Nephron (organoid): ENCODE measurements around the gene TNFRSF6B.

Source experiments
- H3K27ac Mint-ChIP-seq, 3 experiments: 2 replicates each; pipeline ENCODE4 v1.8.0; 2020; ENCODE audit warnings: mixed read lengths in 3 of 3, mild to moderate bottlenecking in 2 of 3, moderate library complexity in 1 of 3
- H3K27me3 Mint-ChIP-seq: 2 replicates; pipeline ENCODE4 v1.8.0; 2021; ENCODE audit warnings: low read depth, mild to moderate bottlenecking, moderate library complexity, mixed read lengths
- H3K36me3 Mint-ChIP-seq: 2 replicates; pipeline ENCODE4 v1.8.0; 2020; ENCODE audit warnings: low read depth, mixed read lengths
- H3K4me1 Mint-ChIP-seq: 2 replicates; pipeline ENCODE4 v1.8.0; 2020; ENCODE audit warnings: mixed read lengths
- H3K4me3 Mint-ChIP-seq, 3 experiments: 2 replicates each; pipeline ENCODE4 v1.8.0; 2020; ENCODE audit warnings: mild to moderate bottlenecking in 3 of 3, mixed read lengths in 3 of 3, moderate library complexity in 2 of 3
- H3K9me3 Mint-ChIP-seq: 2 replicates; pipeline ENCODE4 v1.8.0; 2020; ENCODE audit warnings: mixed read lengths
- TF ChIP-seq, protein P1 (sequence below), 3 experiments: fragments of 200-600 bp; sonication (generic); IDR thresholded peaks; one replicate each; pipeline ENCODE4 v1.5.0; 2021; ENCODE audit warnings: antibody characterized with exemption in 3 of 3; ENCODE audit not compliant: unreplicated experiment in 3 of 3

TNFRSF6B gene

DNA sequence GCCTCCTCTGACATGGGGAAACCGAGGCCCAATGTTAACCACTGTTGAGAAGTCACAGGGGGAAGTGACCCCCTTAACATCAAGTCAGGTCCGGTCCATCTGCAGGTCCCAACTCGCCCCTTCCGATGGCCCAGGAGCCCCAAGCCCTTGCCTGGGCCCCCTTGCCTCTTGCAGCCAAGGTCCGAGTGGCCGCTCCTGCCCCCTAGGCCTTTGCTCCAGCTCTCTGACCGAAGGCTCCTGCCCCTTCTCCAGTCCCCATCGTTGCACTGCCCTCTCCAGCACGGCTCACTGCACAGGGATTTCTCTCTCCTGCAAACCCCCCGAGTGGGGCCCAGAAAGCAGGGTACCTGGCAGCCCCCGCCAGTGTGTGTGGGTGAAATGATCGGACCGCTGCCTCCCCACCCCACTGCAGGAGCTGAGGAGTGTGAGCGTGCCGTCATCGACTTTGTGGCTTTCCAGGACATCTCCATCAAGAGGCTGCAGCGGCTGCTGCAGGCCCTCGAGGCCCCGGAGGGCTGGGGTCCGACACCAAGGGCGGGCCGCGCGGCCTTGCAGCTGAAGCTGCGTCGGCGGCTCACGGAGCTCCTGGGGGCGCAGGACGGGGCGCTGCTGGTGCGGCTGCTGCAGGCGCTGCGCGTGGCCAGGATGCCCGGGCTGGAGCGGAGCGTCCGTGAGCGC lies 1.6 kb downstream of the TNFRSF6B start:
- Mint-ChIP-seq H3K36me3 (peaks cover 4% of the 10 kb centered on the region), H3K4me1 (no peaks in the 10 kb centered on the region), H3K4me3 (peak overlapping the region in 1 of 3 experiments; percentile 14), H3K27me3 (peaks cover 3% of the 10 kb centered on the region), H3K27ac (no peak overlapping the region), H3K9me3 (no peaks in the 10 kb centered on the region)
- TF ChIP-seq, protein P1, sequence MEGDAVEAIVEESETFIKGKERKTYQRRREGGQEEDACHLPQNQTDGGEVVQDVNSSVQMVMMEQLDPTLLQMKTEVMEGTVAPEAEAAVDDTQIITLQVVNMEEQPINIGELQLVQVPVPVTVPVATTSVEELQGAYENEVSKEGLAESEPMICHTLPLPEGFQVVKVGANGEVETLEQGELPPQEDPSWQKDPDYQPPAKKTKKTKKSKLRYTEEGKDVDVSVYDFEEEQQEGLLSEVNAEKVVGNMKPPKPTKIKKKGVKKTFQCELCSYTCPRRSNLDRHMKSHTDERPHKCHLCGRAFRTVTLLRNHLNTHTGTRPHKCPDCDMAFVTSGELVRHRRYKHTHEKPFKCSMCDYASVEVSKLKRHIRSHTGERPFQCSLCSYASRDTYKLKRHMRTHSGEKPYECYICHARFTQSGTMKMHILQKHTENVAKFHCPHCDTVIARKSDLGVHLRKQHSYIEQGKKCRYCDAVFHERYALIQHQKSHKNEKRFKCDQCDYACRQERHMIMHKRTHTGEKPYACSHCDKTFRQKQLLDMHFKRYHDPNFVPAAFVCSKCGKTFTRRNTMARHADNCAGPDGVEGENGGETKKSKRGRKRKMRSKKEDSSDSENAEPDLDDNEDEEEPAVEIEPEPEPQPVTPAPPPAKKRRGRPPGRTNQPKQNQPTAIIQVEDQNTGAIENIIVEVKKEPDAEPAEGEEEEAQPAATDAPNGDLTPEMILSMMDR (IDR thresholded peaks at IDR 0.05; ENCODE audit: unreplicated experiment in 3 of 3) = no peak

DNA sequence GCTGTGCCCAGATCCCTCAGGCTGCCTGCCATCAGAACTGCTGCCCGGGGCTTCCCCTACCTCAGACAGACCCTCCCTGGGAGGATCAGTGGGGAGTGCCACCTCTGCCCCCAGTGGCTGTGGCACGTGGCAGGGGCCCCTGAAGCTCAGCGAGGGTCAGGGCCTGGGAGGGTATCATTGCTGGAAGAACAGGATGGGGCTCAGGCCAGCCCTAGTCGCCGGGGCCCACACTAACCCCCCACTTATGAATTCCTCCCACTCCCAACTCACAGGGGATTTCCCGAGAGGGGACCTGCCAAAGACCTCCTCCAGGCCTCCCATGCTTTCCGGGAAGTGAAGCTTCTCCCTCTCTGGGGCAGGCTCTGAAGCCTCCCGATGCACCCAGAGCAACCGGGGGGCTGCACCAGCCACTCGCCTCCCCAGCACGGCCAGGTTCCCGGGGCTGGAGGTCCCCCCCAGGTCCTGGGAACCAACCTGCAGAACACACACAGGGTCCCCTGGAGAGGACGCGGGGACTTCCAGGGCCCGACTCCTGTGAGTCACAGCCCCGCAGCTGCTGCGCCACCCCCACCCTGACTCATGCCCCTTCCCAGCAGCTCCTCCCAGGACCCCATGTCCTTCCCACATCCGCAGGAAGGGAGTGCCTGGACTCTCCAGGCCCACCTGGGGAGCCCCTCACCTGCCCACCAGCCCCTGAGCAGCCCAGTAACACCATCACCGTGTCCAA lies 2.5 kb downstream of the TNFRSF6B start:
- H3K9me3 Mint-ChIP-seq = no peaks in the 10 kb centered on the region
- no peak overlapping the region for H3K27ac Mint-ChIP-seq

DNA sequence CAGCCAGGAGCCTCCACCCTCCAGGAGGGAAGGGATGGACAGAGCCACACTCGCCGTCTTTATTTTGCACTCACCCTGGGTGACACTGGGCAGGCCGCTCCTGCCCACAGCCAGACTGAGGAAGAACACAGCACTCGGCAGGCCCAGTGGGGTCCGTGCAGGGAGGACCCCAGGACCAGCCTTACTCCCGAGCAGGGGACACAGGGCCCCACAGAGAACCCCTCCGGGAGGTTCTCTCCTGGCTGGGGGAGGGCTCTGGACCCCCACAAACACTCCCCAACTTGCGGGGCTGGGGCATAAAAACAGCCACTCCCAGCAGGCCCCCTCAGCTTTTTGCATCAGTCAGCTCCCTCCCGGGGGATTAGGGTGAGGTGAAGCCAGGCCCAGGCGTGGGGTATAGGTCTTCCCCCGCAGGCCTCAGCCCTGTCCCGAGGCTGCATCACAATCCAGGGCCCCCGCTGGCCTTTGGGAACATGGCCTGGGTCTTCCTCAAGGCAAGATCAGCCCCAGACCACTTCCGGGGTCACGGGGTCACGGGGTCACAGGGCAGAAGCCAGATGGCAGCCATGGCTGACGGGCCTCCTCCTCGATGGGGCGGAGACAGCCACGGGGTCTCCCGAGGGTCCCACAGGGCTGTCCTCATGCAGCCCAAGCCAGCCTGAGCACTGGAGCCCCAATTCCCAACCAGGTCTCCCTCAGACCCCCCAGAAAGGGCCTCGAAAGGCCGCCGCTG lies 3.2 kb downstream of the TNFRSF6B start:
- TF ChIP-seq, protein P1 (IDR thresholded peaks at IDR 0.05; ENCODE audit: unreplicated experiment in 3 of 3) = no peak
- Mint-ChIP-seq H3K27ac (no peak overlapping the region), H3K27me3 (peaks cover 3% of the 10 kb centered on the region), H3K9me3 (no peaks in the 10 kb centered on the region), H3K36me3 (no peaks in the 10 kb centered on the region), H3K4me1 (no peaks in the 10 kb centered on the region), H3K4me3 (no peak overlapping the region)

More for the DNA sequence above, 2.5 kb downstream of the TNFRSF6B start:
- TF ChIP-seq, protein P1 (IDR thresholded peaks at IDR 0.05; ENCODE audit: unreplicated experiment in 3 of 3) = no peak
- H3K4me1 Mint-ChIP-seq = no peaks in the 10 kb centered on the region
- peaks cover 1% of the 10 kb centered on the region for H3K36me3 Mint-ChIP-seq
- peaks cover 3% of the 10 kb centered on the region for H3K27me3 Mint-ChIP-seq
- no peak overlapping the region for H3K4me3 Mint-ChIP-seq

DNA sequence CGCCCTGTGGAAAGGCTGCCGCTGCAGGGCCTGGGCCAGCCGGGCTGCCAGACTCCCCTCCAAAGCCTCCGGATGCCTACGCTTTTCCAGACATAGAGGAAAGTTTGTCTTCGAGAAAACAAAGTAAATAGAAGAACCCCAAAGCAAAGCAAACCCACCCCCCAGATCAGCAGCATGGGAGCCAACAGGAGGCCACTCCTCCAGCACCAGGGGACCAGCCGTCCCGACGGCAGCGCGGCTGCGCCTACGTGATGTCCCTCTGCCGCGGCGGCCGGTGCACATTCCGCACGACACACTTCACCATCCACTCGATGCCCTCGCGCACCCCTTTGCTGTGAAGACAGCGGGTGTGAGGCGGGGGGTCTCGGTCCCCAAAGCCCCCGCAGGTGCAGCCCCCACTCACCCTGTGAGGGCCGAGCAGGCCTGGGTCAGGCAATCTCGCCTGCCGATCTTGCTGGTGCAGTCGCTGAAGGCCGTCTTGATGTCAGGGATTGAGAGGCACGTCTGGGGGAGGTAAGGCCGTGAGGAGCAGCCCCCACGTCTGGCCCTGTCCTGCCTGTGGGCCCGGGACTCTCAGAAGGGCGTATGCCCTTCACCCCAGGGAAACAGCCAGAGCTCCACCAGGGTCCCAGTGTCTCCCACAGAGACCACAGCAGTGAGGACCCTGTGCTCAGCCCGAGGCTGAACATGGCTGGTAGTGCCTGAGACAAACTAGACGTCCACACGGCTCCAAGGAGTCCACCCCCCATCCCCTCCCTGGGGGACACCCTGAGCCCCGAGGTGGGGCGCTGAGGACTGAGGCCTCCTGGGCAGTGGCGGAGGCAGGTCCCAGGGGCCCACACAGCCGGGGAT lies 4.0 kb downstream of the TNFRSF6B start:
- Mint-ChIP-seq H3K27me3 (peaks cover 3% of the 10 kb centered on the region), H3K36me3 (peaks cover 7% of the 10 kb centered on the region), H3K9me3 (no peaks in the 10 kb centered on the region), H3K27ac (no peak overlapping the region), H3K4me1 (no peaks in the 10 kb centered on the region), H3K4me3 (no peak overlapping the region)
- TF ChIP-seq, protein P1 (IDR thresholded peaks at IDR 0.05; ENCODE audit: unreplicated experiment in 3 of 3) = no peak

DNA sequence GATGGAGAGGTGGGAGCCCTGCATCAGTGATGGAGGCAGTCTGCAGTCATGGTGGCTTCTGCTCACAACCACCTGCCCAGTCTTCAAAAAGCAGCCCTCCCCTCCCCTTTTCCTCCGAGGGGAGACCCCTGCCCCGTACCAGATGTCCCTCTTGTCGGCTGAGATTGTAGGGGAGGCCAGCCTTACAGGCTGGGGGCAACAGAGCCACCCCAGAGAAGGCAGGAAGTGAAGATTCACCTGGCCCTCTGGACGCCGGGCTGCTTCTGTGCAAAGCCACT lies 4.5 kb downstream of the TNFRSF6B start:
- Mint-ChIP-seq H3K36me3 (peaks cover 9% of the 10 kb centered on the region), H3K27ac (no peak overlapping the region), H3K27me3 (peaks cover 3% of the 10 kb centered on the region), H3K9me3 (no peaks in the 10 kb centered on the region), H3K4me1 (no peaks in the 10 kb centered on the region), H3K4me3 (no peak overlapping the region)
- TF ChIP-seq, protein P1 (IDR thresholded peaks at IDR 0.05; ENCODE audit: unreplicated experiment in 3 of 3) = no peak
